GM12875 (cell line): Measurements from ENCODE around the gene HCRT.
A peak's percentile ranks its signal among the peaks of the same experiment; 100 is the strongest.

Experiments
- H3K4me3 ChIP-seq: one replicate; pipeline ENCODE4 v1.5.1; 2011; ENCODE audit warnings: low read depth, low read length, control low read depth
- CTCF ChIP-seq: IDR thresholded peaks from 2 replicates; pipeline ENCODE4 v1.5.1; 2011; ENCODE audit warnings: low read depth, mild to moderate bottlenecking, control low read depth, inconsistent platforms, low read length, moderate library complexity, borderline replicate concordance; ENCODE audit not compliant: insufficient read depth

HCRT gene

GRCh38 chr17:42163696-42164407, 21.4 kb downstream of the HCRT start:
- TF ChIP-seq CTCF: no peak
- no peak overlapping the region for H3K4me3 ChIP-seq

GRCh38 chr17:42163113-42163512, 22.1 kb downstream of the HCRT start:
- peak; percentile 86 for TF ChIP-seq CTCF
- no peak overlapping the region for H3K4me3 ChIP-seq

- no peak overlapping the region for H3K4me3 ChIP-seq
- TF ChIP-seq CTCF: no peak
These were observed 24.7 kb downstream of the HCRT start for GRCh38 chr17:42160531-42160910.

- TF ChIP-seq CTCF: no peak
- no peak overlapping the region for H3K4me3 ChIP-seq
These were observed 25.3 kb downstream of the HCRT start for GRCh38 chr17:42159796-42160530.

- no peak for TF ChIP-seq CTCF
- no peak overlapping the region for H3K4me3 ChIP-seq
These were observed 29.6 kb downstream of the HCRT start for GRCh38 chr17:42155614-42156045.

GRCh38 chr17:42153919-42154742, 31.1 kb downstream of the HCRT start:
- peak overlapping the region; percentile 69 for H3K4me3 ChIP-seq
- no peak for TF ChIP-seq CTCF
